Amygdala (tissue), 56 donors: ENCODE measurements around the gene SCPEP1.
A peak's percentile ranks its signal among the peaks of the same experiment; 100 is the strongest.
"Not testable (repeated sequence)": the region's sequence is repeated elsewhere in the genome, so short reads cannot be mapped to it uniquely, and the experiment has no call there.

Source experiments
- DNase-seq, 56 donors: peaks; one replicate each; lab custom pipeline; 2025; lab: John Stamatoyannopoulos, UW

The SCPEP1 gene

GRCh38 chr17:56977673-56978395 is at the start of gene SCPEP1:
Gene SCPEP1 (plus strand): TSS chr17:56978131. CDS start chr17:56978160, 29 bp downstream.
- peak; percentile 15 to 93 (median 82) for DNase-seq

- DNase-seq, result no peak
Observed at GRCh38 chr17:56928586-56928985, 49.3 kb upstream of the SCPEP1 start.

- no peak for DNase-seq
Observed at GRCh38 chr17:56929362-56929969, 48.5 kb upstream of the SCPEP1 start.

GRCh38 chr17:56930739-56931337 is 47.1 kb upstream of the SCPEP1 start:
- no peak for DNase-seq

- no peak for DNase-seq
Observed at GRCh38 chr17:56933151-56933745, 44.7 kb upstream of the SCPEP1 start.

GRCh38 chr17:56933868-56934267 is 44.1 kb upstream of the SCPEP1 start:
- no peak for DNase-seq

- no peak for DNase-seq
Observed at GRCh38 chr17:56934280-56934679, 43.7 kb upstream of the SCPEP1 start.

- DNase-seq, result no peak
Observed at GRCh38 chr17:56935461-56935860, 42.5 kb upstream of the SCPEP1 start.

- DNase-seq, result no peak
Observed at GRCh38 chr17:56936697-56937322, 41.1 kb upstream of the SCPEP1 start.

GRCh38 chr17:56937687-56938086 is 40.2 kb upstream of the SCPEP1 start:
- no peak for DNase-seq

- DNase-seq, result not testable (repeated sequence)
Observed at GRCh38 chr17:56938206-56938605, 39.7 kb upstream of the SCPEP1 start.

- peak in 1 of 56 donors; percentile 51 for DNase-seq
Observed at GRCh38 chr17:56939869-56940484, 38.0 kb upstream of the SCPEP1 start.

- DNase-seq, result no peak
Observed at GRCh38 chr17:56943505-56944125, 34.3 kb upstream of the SCPEP1 start.

- no peak for DNase-seq
Observed at GRCh38 chr17:56945938-56946505, 31.9 kb upstream of the SCPEP1 start.

GRCh38 chr17:56947741-56948140 is 30.2 kb upstream of the SCPEP1 start:
- no peak for DNase-seq

GRCh38 chr17:56948491-56948890 is 29.4 kb upstream of the SCPEP1 start:
- no peak for DNase-seq

GRCh38 chr17:56949595-56949994 is 28.3 kb upstream of the SCPEP1 start:
- DNase-seq, result no peak

GRCh38 chr17:56956992-56957391 is 20.9 kb upstream of the SCPEP1 start:
- no peak for DNase-seq
